NCI-H187 (cell line): ENCODE data around the gene PLK2.

Experiments used
- DNase-seq, 2 experiments: peaks; one replicate each; lab custom pipeline; 2025; lab: John Stamatoyannopoulos, UW

PLK2 gene

DNA sequence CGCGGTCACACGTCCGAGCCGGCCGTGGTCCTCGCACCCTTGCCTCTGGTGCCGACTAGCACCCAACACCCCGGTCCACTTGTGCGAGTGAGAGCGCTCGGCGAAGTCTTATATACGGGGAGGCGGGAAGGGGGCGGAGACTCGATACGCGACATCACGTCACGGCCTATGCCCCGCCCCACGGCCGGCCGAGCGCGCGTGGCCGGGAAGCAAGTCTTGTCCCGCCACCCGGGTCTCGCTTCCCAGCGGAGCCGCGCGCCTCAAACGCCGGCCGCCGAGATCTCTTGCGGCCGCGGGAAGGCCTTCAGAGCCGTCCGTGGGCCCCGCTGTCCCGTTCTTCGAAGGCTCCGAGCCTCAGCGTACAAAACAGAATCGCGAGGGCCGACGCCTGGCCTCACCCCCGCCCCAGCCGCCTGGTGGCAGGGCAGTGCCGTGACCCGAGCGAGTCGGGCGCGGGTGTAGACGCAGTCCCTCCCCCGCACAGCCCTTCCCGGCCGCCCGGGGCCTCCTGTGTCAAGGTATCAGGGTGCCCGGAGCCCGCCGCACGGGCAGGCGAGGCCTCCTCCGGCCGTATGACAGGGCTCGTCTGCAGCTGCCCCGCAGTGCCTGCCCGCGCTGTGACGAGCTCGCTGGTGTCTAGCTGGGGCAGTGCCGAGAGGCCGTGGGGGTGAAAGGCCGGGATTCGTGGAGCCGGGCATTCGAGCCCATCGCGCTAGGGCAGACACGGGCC is at the start of gene PLK2:
Gene PLK2 (minus strand): TSS at position 85 of the 730 bp plus-strand sequence. CDS start 127 bp downstream, outside the sequence.
- DNase-seq: peak; percentile 63 to 82

DNA sequence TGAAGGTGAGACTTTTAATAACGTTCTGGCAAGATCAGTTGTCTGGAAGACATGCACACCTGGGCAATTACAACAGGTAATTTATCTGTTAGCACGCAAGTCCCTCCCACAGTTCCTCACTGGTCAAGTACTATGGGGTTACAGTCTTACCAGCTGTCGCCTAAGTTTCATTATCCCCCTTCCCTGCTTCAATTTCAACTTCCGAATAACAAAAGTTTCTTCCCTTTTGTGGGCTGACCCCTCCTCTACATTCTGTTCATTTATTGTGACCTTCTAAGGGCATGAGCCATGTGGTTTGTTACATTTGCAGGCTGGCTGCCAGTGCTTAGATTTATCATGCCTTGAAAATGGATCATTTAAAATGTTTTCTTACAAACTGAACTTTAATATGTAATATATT is 47.8 kb upstream of the PLK2 start:
- DNase-seq: no peak

DNA sequence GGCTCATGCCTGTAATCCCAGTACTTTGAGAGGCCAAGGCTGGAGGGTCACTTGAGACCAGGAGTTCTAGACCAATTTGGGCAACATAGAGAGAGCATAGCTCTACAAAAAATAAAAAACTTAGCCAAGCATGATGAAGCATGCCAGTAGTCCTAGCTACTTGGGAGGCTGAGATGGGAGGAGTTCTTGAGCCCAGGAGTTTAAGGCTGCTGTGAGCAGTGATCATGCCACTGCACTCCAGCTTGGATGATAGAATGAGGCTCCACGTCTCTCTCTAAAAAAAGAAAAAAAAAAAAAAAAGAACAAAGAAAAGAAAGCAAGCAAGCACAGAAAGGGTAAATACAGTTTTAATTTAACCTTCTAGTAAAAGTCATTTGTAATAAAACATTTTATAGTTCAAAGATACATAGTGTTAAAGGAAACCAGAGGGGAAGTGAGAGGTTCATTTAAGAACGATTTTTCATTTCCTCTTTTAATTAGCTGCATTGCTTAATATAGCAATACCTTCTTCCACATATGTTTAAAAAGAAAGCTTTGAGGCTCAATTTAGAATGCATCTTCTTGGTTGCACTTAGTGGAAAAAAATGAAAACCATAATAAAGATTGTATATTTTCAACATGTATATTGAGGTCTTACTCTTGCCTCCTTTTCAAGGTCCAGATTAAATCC is 46.2 kb upstream of the PLK2 start:
- DNase-seq: no peak

DNA sequence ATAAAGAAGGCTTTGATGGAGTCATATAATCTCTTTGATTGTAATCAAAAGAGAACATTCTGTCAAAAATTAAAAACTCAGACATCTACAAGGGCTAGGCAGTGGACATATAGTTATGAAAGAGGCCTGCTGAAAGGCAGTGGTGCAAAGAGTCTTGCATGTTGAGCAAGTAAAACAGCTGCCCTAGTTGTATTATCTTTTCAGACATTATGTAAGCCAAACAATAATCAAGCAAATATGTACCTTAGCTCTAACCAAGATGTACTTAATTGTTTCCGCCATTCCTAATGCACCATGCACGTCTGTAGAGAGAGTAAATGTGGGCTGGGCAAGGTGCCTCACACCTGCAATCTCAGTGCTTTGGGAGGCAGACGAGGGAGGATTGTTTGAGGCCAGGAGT is 45.6 kb upstream of the PLK2 start:
- DNase-seq: no peak

DNA sequence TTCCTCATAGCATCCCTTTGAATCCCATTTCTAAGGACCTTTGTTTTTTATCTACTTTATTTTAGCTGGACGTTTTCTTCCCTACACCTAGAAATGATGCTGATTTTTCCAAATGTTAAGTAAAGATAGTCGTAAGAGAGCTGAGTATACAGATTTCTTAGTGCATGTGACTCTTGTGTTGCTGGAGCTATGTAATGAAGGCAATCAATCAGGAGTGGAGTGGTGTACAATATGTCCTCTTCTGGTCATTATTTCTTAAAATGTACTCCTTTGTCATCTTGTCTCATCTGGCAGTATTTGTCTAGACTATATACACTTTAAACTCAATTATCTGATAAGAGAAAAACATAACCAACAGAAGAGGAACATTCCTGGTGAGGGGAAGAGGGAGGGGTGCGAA is 44.9 kb upstream of the PLK2 start:
- DNase-seq: peak in 1 of 2 experiments; percentile 5

DNA sequence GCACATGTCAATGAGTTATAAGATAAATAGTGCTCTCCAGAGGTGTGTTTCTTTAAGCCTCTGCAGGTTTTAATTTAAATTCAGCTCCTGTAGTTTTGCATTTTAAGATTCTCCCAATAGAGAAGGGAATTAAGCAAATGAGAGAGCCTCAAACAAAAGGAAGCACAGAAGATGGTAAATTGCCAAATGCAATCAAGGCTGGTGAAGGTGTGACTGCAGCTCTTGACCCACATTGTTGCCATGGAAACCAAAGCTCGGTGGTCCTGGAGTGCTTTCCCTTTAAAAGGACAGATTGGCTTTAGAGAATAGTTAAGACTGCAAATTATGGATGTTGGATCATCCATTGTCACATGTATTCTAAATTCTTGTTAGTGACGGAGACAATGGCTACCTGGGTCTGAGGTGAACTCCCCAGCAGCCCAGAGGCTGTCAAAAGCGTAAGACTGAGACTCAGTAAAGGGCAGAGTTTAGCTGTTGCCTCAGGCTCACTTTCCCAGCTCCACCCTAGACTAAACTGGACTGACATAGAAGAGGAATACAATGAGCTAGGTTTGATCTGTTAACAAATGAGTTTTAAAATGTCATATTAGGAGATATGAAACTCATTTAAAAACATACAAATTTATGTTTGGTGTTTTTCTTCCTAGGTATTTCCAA is 43.6 kb upstream of the PLK2 start:
- no peak for DNase-seq

DNA sequence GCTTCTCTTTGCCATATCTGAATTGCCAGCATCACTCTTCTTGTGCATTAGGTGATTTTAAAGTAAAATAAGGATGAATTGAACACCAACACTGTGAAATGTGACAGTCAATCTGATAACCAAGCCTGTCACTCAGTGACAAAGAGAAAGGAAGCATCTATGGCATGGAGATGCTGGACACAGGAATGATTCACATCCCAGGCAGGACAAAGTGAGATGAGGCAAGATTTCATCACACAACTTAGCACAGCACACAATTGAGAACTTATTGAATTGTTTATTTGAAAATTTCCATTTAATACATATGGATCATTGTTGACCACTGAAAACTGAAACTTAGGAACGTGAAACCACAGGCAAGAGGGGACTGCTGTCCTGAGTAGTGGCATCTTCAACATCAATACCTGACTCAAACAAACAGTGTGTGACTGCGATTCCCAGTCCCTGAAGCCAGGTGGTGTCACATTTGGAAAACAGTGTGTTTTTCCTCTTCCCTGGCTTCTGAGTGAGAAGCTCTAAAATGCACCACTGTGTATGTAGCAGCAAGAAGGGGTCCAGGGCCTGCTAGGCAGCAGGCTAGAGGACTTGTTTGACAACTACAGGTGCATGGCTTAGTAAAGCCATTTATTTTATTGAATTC is 42.0 kb upstream of the PLK2 start:
- no peak for DNase-seq

DNA sequence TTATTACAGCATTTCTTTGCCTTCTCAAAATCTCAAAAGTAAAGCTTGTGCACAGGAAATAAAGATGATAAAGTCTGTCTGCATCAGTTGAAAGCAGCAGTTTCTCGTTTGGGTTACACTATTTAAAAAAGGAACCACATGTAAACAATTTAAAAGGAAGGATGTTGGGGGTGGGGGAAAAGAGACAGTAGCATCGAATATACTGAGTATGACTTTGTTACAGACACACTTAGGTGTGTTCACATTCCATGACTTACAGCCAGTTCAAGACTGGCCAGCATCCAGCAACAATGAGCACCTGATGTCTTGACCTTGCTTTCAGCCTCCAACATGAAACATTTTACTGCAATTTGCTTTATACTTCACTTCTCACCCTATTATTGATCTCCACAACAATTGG is 40.1 kb upstream of the PLK2 start:
- DNase-seq: no peak

DNA sequence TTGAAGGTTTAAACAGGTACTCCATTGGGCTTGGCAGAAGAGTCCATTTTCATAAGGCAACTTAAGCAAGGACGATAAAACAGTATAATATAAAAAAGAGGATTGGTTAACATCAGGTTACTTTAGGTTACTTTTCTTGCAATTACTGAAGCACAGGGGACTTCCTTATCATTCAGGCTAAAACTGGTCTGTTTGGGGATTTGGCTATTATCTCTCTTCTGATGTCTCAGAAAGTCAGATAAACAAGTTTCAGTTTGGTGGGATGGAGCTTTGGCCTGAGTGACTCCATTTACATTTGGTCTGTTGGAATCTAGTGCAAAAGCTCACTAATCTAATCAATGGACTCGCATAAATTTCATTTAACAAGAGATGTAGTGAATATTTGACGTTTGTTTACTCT is 39.3 kb upstream of the PLK2 start:
- DNase-seq: no peak

DNA sequence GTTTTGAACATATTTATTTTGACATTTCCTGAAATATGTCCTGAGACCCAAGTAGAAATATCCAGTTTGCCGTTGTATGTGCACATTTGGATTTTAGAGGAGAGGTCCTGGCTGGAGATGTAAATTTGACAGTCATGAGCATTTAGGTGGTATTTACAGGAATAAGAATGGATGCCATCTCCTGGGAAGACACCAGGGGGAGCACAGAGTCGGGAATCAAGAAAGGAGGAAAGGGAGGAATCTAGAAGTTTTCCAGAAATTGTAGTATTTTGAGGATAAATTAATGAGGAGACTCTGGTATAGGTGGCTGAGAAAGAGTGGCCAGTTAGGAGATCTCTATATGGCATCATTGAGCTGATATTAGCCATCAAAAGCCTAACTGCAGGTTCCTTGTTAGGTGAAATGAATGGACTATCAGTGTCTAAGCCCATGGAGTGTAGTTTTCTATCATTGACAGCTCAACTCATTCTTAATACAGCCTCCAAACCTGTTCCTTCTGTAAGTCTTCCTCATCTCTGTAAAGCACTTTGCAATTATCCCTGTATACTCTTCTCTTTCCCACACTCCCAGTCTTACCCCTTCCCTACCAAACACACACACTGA is 38.6 kb upstream of the PLK2 start:
- DNase-seq: peak in 1 of 2 experiments; percentile 15

DNA sequence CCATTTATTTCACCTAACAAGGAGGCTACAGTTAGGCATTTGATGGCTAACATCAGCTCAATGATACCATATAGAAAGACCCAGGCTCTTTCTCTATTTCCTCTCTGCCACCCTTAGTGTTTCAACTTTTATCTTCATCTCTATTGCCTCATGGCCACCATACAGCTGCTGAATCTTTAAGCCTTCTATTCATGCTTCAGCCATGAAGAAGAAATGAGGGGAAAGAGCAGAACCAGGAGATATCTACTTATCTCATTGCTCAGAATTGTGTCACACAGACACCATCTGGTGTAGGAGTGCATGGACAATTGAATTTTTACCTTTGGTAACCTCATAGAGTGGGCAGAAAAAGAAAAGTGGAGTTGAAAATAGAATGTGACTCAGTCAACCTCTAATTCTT is 38.0 kb upstream of the PLK2 start:
- DNase-seq: no peak

DNA sequence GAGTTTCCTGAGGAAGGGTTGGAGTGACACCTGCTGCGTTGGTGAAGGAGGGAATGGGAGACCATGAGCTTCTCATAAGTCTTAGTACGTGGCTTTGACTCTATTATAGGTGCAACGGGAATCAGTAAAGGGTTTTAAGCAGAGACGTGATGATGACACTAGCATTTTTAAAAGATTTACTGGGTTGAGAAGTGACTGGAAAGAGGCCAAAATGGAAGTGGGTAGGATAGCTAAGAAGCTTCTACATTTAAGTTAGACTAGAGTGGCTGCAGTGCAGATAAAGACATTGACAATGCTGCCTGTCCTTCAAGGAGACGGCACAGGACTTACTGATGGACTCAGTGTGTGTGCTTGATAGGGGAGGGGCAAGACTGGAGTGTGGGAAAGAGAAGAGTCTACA is 37.5 kb upstream of the PLK2 start:
- DNase-seq: no peak

DNA sequence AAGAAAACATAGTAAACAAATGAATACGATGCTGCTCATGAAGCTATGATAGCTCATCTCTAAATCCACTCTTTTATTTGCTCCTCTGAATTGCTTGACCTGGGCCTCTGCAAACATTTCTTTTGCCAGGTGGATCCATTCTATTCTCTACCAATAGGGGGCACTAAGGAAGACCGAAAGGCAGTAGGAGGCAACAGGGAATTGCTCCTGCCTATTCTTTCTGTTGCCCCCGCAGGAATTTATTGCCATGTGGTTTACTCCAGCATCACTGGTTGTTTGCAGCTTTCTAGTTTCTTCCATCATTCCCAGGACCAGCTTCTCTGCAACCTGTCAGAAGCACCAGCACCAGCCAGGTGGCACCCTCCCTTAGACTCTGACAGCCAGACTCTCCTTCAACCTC is 36.6 kb upstream of the PLK2 start:
- DNase-seq: no peak

DNA sequence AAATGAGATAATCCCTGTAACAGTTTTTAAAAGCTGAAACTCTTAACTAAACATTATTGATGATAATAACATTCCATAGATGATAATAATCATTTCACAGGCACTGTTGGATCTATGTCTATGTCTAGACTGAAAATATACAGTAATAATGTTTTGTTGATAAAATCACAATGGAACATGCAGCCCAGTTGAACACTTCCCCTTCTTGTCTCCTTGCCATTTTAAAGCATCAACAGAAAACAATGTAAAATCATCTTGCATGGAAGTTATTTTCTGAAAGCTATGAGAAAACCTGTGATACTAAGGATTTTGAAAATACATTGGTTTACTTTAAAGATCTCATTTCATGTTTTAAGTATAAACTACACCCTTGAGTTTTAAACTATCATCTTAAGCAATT is 33.3 kb upstream of the PLK2 start:
- no peak for DNase-seq

DNA sequence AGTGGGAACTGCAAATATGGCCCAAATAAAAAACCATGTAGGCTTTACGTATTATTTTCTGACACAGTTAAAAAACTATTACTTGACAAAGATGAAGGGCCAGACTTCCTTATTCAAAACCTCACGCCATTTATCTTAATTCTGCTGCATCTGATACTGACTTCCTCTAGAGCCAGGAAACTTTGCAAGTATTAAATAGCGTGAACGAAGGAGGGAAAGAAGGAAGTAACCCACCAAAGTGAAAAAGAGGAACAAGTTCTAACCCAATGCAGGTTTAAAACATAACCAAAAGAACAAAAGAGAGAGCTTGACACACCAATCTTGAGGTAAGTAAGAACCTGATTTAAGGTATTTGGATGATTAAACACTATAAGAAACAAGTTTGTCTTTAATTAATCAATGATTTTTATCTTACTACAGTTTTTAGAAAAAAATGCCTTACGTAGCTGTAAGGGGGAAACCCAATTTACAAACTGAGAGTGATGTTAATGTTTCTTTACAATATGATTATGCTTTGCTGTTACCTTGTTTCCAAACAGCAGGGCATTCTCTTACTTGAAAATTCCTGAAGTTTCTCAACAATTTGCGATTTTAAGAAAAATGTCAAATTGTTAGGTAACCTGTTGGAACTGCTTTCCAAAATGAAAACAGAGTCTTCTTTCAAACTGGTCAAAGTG is 31.5 kb upstream of the PLK2 start, which contains the start of gene GAPT:
Gene GAPT (plus strand): TSS at position 220 of the 677 bp plus-strand sequence. CDS start 3,102 bp downstream, outside the sequence.
- no peak for DNase-seq

DNA sequence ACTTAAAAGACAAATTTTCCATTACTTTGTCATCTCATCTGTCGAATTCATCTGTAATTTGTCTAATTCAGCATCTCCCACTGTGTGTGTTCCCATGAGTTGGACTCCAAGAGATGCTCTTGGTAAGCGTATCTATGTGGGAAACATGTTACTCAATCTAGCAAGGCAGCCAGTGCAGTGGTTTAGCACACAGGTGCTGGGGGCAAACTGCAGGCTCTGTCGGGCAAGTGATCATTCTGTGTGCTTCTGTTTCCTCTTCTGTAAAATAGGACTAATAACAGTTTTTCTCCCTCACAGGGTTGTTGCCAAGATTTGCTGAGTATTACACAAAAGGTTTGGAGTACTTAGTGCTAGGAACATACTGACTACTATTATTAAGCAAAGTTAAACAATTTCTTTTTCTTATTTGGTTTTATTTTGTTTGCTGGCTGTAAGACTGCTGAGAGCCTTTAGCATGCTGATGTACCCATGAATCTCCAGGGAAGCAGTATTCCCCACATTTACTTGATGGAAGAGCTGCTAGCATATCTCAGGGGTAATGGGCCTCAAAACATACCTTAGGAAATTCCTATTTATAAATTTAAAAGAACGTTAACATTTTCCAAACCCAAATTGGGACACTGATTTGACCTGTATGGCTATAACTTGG is 30.6 kb upstream of the PLK2 start:
- no peak for DNase-seq

DNA sequence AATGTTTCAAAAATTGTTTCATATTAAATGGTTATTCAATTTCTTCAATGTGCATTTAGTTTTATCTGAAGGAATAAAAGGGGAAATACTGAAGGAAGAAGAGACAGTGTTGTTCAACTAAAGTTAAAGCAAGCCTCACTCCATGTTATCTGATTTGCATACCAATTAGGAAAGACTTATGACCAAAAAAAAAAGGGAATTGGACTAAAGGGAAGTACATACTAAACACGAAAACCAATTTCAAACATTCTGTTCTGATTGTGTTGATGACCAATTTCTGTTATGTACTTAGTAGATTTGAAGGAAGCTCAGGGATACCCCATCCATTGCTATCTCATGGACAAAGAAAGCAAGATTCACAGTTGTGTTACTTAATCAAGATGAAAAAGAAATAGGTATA is 26.4 kb upstream of the PLK2 start:
- DNase-seq: no peak

DNA sequence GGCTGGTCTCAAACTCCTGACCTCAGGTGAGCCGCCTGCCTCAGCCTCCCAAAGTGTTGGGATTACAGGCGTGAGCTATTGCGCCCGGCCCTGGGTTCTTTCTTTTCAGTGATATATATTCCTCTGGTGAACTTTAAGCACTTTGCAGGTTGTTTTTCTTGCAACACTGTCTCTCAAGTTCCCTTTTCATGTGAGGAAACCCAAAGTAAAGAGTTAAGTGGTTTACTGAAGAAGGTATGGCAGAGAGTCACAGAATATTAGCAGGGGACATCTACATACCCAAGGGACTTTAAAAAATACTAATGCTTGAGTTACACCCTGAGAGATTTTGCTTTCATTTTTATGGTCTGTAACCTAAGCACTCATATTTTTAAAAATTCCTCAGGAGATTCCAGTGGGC is 24.6 kb upstream of the PLK2 start:
- no peak for DNase-seq

DNA sequence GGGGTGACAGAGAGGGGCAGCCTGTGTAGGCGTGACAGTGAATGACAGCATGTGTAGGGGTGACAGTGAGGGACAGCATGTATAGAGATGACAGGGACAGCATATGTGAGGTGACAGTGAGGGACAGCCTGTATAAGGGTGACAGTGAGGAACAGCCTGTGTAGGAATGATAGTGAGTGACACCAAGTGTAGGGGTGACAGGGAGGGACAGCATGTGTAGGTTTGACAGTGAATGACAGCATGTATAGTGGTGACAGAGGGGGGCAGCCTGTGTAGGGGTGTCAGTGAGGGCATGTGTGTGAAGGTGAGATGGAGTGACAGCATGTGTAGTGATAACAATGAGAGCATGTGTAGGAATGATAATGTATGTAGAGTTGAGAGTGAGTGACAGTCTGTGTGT is 22.6 kb upstream of the PLK2 start:
- no peak for DNase-seq

DNA sequence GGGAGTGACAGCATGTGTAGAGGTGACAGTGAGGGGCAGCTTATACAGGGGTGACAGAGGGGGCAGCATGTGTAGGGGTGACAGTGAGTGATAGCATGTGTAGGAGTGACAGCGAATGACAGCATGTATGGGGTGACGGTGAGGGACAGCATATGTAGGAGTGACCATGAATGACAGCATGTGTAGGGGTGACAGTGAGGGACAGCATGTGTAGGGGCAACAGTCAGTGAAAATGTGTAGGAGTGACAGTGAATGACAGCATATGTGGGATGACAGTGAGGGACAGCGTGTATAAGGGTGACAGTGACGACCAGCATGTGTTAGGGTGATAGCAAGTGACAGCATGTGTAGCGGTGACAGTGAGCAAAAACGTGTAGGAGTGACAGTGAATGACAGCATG is 21.9 kb upstream of the PLK2 start:
- DNase-seq: no peak

DNA sequence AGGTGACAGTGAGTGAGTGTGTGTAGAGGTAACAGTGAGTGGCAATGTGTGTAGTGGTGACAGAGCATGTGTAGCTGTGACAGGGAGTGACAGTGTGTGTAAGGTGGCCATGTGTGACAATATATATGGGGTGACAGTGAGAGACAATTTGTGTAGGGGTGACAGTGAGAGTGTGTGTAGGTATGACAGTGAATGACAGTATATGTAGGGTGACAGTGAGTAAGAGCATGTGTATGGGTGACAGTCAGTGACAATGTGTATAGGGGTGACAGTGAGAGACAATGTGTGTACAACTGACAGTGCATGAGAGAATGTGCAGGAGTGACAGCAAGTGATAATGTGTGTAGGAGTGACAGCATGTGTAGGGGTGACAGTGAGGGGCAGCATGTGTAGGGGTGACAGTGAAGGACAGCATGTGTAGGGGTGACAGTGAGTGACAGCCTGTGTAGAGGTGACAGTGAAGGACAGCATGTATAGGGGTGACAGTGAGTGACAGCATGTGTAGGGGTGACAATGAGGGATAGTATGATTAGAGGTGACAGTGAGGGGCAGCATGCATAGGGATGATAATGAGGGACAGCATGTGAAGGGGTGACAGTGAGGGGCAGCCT is 21.3 kb upstream of the PLK2 start:
- no peak for DNase-seq
